Kidney epithelial cell (primary cell): ENCODE data around the gene OPCML. TPM values are rescaled to one million over a fixed set of nuclear protein-coding genes. Genes with fewer than 3 reads are reported as not detected.

Experiments used
- DNase-seq: peaks from one replicate; pipeline ENCODE4 v3.0.0-alpha.2; 2010; ENCODE audit warnings: low read depth
- H3K27me3 ChIP-seq: 2 replicates; pipeline ENCODE4 v1.6.0; 2011; ENCODE audit warnings: low read length; ENCODE audit not compliant: control insufficient read depth, insufficient read depth
- H3K36me3 ChIP-seq: 2 replicates; pipeline ENCODE4 v1.5.1; 2011; ENCODE audit warnings: low read length; ENCODE audit not compliant: control insufficient read depth, insufficient read depth
- H3K4me3 ChIP-seq: 2 replicates; pipeline ENCODE4 v1.5.1; 2011; ENCODE audit warnings: low read depth, mild to moderate bottlenecking, control low read depth, low read length
- total RNA-seq: library from RNA; depleted of rRNA; stranded (reverse); fragments of >200 nt; gene quantifications from 2 replicates; pipeline ENCODE4 v1.2.3, GENCODE V29; 2015
- TF ChIP-seq, protein P1 (sequence below): IDR thresholded peaks from 2 replicates; pipeline ENCODE4 v1.5.1; 2011; ENCODE audit warnings: mild to moderate bottlenecking, moderate library complexity, low read length, control low read depth, inconsistent platforms; ENCODE audit not compliant: insufficient read depth, poor library complexity, severe bottlenecking

Gene OPCML
- total RNA-seq, 1 donor from 2014 or later: under 0.01 TPM

DNA sequence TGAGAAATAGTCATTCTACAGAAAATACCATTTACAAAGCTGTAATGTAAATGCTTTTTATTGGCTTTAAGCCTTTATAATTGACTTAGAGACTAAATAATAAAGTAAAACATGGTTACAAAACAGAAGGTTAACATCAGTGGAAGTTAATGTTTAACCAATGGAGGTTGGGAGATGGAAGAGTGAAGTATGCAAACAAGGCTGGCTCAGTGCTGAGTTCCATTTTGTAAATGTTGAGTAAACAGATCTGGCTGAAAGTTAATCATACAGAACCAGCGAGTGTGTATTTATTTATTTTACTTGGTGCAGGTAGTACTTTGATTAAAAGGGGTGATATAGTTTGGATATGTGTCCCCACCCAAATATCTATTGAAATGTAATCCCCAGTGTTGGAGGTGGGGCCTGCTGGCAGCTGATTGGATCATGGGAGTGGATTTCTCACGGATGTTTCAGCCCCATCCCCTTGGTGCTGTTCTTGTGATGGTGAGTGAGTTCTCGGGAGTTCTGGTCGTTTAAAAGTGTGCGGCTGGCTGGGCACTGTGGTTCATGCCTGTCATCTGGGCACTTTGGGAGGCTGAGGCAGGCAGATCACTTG is 827.4 kb downstream of the OPCML start:
- DNase-seq: no peak
- no peaks in the 10 kb centered on the region for H3K27me3 ChIP-seq

DNA sequence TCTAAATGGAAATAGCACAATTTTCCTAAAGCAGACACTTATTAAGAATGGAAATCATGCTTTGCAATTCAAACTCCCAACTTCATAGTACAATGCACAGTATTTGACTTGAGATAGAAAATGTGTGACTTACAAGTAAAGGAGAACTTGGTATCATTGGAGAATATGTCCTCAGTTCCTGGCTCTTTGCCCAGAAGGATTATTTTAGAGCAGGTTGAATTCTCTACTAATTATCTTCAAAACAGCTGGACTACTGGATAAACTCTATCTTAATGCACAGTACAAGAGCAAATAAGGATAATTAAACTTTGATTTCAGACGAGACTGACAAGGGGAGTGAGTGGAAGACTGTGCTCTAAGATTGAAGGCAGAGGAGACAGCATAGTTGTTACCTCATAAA is 839.4 kb downstream of the OPCML start:
- Histone ChIP-seq H3K4me3 (no peak overlapping the region), H3K36me3 (no peaks in the 10 kb centered on the region), H3K27me3 (no peaks in the 10 kb centered on the region)
- TF ChIP-seq, protein P1, sequence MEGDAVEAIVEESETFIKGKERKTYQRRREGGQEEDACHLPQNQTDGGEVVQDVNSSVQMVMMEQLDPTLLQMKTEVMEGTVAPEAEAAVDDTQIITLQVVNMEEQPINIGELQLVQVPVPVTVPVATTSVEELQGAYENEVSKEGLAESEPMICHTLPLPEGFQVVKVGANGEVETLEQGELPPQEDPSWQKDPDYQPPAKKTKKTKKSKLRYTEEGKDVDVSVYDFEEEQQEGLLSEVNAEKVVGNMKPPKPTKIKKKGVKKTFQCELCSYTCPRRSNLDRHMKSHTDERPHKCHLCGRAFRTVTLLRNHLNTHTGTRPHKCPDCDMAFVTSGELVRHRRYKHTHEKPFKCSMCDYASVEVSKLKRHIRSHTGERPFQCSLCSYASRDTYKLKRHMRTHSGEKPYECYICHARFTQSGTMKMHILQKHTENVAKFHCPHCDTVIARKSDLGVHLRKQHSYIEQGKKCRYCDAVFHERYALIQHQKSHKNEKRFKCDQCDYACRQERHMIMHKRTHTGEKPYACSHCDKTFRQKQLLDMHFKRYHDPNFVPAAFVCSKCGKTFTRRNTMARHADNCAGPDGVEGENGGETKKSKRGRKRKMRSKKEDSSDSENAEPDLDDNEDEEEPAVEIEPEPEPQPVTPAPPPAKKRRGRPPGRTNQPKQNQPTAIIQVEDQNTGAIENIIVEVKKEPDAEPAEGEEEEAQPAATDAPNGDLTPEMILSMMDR: no peak
- DNase-seq: no peak

More for the DNA sequence above, 827.4 kb downstream of the OPCML start:
- TF ChIP-seq, protein P1: no peak
- Histone ChIP-seq H3K36me3 (no peaks in the 10 kb centered on the region), H3K4me3 (no peak overlapping the region)

DNA sequence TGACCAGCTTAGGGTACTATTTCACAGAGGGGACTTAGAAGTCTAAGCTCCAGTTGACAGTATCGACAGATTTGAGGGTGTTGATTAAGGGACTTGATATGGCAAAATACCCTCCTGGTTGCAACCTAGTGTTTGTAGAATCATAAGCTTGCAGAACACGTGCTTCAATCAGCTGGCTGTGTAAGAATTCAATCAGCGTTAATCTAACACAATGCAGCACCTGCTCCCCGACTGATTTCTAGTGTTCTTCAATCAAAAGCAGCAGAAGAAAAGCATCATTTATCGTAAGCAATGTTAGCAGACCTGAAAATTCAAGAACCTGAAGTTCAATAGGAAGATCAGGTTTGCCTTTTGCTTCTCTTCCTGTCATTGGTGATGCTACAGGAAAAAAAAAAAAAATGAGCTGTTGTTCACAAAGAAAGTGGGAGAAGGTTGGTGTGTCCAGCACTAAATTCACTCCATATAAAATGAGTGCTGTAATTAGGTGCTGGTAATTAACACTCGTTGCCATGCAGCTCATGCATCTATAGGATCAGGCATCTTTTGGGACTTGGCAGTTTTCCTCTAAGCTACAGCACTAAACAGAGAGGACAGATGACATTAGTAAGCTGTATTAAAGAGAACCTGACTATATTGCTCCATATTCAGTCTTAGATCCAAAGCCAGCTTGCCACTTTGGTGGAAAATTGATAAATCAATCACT is 840.3 kb downstream of the OPCML start:
- TF ChIP-seq, protein P1: no peak
- H3K27me3 ChIP-seq: no peaks in the 10 kb centered on the region
- DNase-seq: no peak
- H3K36me3 ChIP-seq: no peaks in the 10 kb centered on the region
- H3K4me3 ChIP-seq: no peak overlapping the region

DNA sequence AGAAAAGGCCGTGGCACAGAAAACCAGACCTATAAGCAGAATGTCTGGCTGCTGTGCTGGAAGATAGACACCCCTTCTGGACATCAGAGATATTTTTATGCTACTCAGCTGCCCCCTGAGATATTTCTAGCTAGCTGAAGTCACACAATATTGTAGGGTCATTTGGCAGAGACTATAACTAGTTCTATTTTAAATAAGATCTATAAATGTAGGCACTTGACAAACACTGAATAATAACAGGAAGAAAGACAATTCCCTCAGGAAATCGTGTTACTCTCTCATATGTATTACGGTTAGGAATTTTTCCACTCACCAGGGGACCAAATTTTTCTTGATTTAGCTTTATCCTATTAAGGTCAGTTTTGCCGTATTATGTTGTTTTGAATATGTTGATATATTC is 845.4 kb downstream of the OPCML start:
- no peak for DNase-seq
- H3K36me3 ChIP-seq: no peaks in the 10 kb centered on the region
- TF ChIP-seq, protein P1: no peak
- H3K27me3 ChIP-seq: no peaks in the 10 kb centered on the region
- no peak overlapping the region for H3K4me3 ChIP-seq

- H3K36me3 ChIP-seq: no peaks in the 10 kb centered on the region
- no peaks in the 10 kb centered on the region for H3K27me3 ChIP-seq
- no peak overlapping the region for H3K4me3 ChIP-seq
- DNase-seq: no peak
- TF ChIP-seq, protein P1: no peak
Measured at GRCh38 chr11:132685174-132685611, 847.1 kb downstream of the OPCML start.
